ENCODE results near the gene CETP. TPM values are rescaled to one million over a fixed set of nuclear protein-coding genes. Genes with fewer than 3 reads are reported as not detected.
"Not testable (repeated sequence)": the region's sequence is repeated elsewhere in the genome, so short reads cannot be mapped to it uniquely, and the experiment has no call there.

Gene CETP
- total and polyA plus RNA-seq, 4 donors = 3.3 to 24.0 (median 6.3) TPM

GRCh38 chr16:56985962-56986360, 24.2 kb downstream of the CETP start:
- Histone ChIP-seq H3K4me1 (ENCODE audit: control insufficient read depth in 4 of 4, insufficient read depth in 4 of 4, low read length in 3 of 4) (peaks cover 4 to 21% (median 14%) of the 10 kb centered on the region in 4 donors), H3K4me3 (ENCODE audit: low read depth in 1 of 3, low read length in 3 of 3) (no peak overlapping the region), H3K9ac (ENCODE audit: low read depth in 1 of 2, low read length in 2 of 2) (no peak overlapping the region), H3K36me3 (ENCODE audit: control insufficient read depth in 4 of 4, insufficient read depth in 3 of 4, low read depth in 1 of 4, low read length in 3 of 4) (no peaks in the 10 kb centered on the region), H3K27me3 (ENCODE audit: control insufficient read depth in 4 of 4, insufficient read depth in 4 of 4, low read length in 3 of 4) (no peaks in the 10 kb centered on the region), H3K9me3 (ENCODE audit: control insufficient read depth in 4 of 4, low read length in 3 of 4) (no peaks in the 10 kb centered on the region), H3K27ac (ENCODE audit: low read depth in 1 of 2, low read length in 2 of 2) (no peak overlapping the region)
- no peak for DNase-seq (ENCODE audit: low spot score)
- TF ChIP-seq, protein P1, sequence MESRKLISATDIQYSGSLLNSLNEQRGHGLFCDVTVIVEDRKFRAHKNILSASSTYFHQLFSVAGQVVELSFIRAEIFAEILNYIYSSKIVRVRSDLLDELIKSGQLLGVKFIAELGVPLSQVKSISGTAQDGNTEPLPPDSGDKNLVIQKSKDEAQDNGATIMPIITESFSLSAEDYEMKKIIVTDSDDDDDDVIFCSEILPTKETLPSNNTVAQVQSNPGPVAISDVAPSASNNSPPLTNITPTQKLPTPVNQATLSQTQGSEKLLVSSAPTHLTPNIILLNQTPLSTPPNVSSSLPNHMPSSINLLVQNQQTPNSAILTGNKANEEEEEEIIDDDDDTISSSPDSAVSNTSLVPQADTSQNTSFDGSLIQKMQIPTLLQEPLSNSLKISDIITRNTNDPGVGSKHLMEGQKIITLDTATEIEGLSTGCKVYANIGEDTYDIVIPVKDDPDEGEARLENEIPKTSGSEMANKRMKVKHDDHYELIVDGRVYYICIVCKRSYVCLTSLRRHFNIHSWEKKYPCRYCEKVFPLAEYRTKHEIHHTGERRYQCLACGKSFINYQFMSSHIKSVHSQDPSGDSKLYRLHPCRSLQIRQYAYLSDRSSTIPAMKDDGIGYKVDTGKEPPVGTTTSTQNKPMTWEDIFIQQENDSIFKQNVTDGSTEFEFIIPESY (IDR thresholded peaks at IDR 0.05) = no peak
- TF ChIP-seq EGR1 (IDR thresholded peaks at IDR 0.05; ENCODE audit: low read depth in 2 of 2) (no peak), NR2F2 (IDR thresholded peaks at IDR 0.05) (no peak), HNF4A (conservative IDR thresholded peaks at IDR 0.05) (no peak), JUND (IDR thresholded peaks at IDR 0.05) (no peak), RXRA (IDR thresholded peaks at IDR 0.05) (no peak), GABPA (IDR thresholded peaks at IDR 0.05 in 1 of 2, conservative IDR thresholded peaks at IDR 0.05 in 1 of 2) (no peak), HNF4G (IDR thresholded peaks at IDR 0.05) (no peak)
- 92% methylated on average over 2 of the region's 2 CpGs for WGBS

- Histone ChIP-seq H3K4me3 (ENCODE audit: low read depth in 1 of 3, low read length in 3 of 3) (no peak overlapping the region), H3K9me3 (ENCODE audit: control insufficient read depth in 4 of 4, low read length in 3 of 4) (no peaks in the 10 kb centered on the region), H3K27me3 (ENCODE audit: control insufficient read depth in 4 of 4, insufficient read depth in 4 of 4, low read length in 3 of 4) (no peaks in the 10 kb centered on the region), H3K9ac (ENCODE audit: low read depth in 1 of 2, low read length in 2 of 2) (no peak overlapping the region), H3K4me1 (ENCODE audit: control insufficient read depth in 4 of 4, insufficient read depth in 4 of 4, low read length in 3 of 4) (peaks cover 4 to 21% (median 14%) of the 10 kb centered on the region in 4 donors), H3K27ac (ENCODE audit: low read depth in 1 of 2, low read length in 2 of 2) (no peak overlapping the region), H3K36me3 (ENCODE audit: control insufficient read depth in 4 of 4, insufficient read depth in 3 of 4, low read depth in 1 of 4, low read length in 3 of 4) (no peaks in the 10 kb centered on the region)
- DNase-seq (ENCODE audit: low spot score) = no peak
- 79% methylated on average over 1 of the region's 1 CpG for WGBS
- TF ChIP-seq TAF1 (conservative IDR thresholded peaks at IDR 0.05) (no peak), GABPA (IDR thresholded peaks at IDR 0.05 in 1 of 2, conservative IDR thresholded peaks at IDR 0.05 in 1 of 2) (no peak), JUND (IDR thresholded peaks at IDR 0.05) (no peak), REST (IDR thresholded peaks at IDR 0.05) (no peak), SP1 (IDR thresholded peaks at IDR 0.05) (no peak), RAD21 (IDR thresholded peaks at IDR 0.05) (no peak), ATF3 (IDR thresholded peaks at IDR 0.05) (no peak), RXRA (IDR thresholded peaks at IDR 0.05) (no peak), FOXA1 (IDR thresholded peaks at IDR 0.05) (no peak), CTCF (IDR thresholded peaks at IDR 0.05; ENCODE audit: low read depth, low read length, missing input control) (no peak), YY1 (IDR thresholded peaks at IDR 0.05) (no peak), FOXA2 (IDR thresholded peaks at IDR 0.05) (no peak)
- TF ChIP-seq, protein P2, sequence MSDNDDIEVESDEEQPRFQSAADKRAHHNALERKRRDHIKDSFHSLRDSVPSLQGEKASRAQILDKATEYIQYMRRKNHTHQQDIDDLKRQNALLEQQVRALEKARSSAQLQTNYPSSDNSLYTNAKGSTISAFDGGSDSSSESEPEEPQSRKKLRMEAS (IDR thresholded peaks at IDR 0.05) = no peak
- TF ChIP-seq, protein P1 (IDR thresholded peaks at IDR 0.05) = no peak
These were observed 24.6 kb downstream of the CETP start for GRCh38 chr16:56986361-56986760.

- H3K9me3 ChIP-seq (ENCODE audit: control insufficient read depth in 4 of 4, low read length in 3 of 4); H3K27me3 ChIP-seq (ENCODE audit: control insufficient read depth in 4 of 4, insufficient read depth in 4 of 4, low read length in 3 of 4); H3K27ac ChIP-seq (ENCODE audit: low read depth in 1 of 2, low read length in 2 of 2); H3K9ac ChIP-seq (ENCODE audit: low read depth in 1 of 2, low read length in 2 of 2); DNase-seq (ENCODE audit: low spot score); H3K36me3 ChIP-seq (ENCODE audit: control insufficient read depth in 4 of 4, insufficient read depth in 3 of 4, low read depth in 1 of 4, low read length in 3 of 4); H3K4me3 ChIP-seq (ENCODE audit: low read depth in 1 of 3, low read length in 3 of 3): not testable (repeated sequence)
- 91% methylated on average over 4 of the region's 4 CpGs for WGBS
- peaks cover 4 to 21% (median 14%) of the 10 kb centered on the region in 4 donors for H3K4me1 ChIP-seq (ENCODE audit: control insufficient read depth in 4 of 4, insufficient read depth in 4 of 4, low read length in 3 of 4)
These were observed 25.2 kb downstream of the CETP start for GRCh38 chr16:56986908-56987307.

Data from liver (tissue), 9 donors.